ENCODE measurements around the gene SPATA2. TPM values are rescaled to one million over a fixed set of nuclear protein-coding genes. Genes with fewer than 3 reads are reported as not detected.
A peak's percentile ranks its signal among the peaks of the same experiment; 100 is the strongest.

Gene SPATA2
- total RNA-seq, 2 experiments from 2014 or later: 7.6 to 7.7 TPM

GRCh38 chr20:49909499-49910339 is 5.6 kb downstream of the SPATA2 start:
- H3K27ac Mint-ChIP-seq: peak overlapping the region; percentile 44
- ChIA-PET POLR2A (no interaction called here), CTCF (interaction anchor here (1.0 kb wide), 1 partner anchor 21 kb away, joined by 4 read pairs; no protein-coding TSS in a partner anchor)
- H3K4me3 Mint-ChIP-seq: no peak overlapping the region
- DNase-seq: no peak
- no peaks in the 10 kb centered on the region for H3K27me3 Mint-ChIP-seq (ENCODE audit: low read depth)
- peaks cover 26% of the 10 kb centered on the region for H3K36me3 Mint-ChIP-seq (ENCODE audit: low read depth)
- no peaks in the 10 kb centered on the region for H3K9me3 Mint-ChIP-seq (ENCODE audit: insufficient read depth)
- ATAC-seq: no peak
- peaks cover 17% of the 10 kb centered on the region for H3K4me1 Mint-ChIP-seq (ENCODE audit: low read depth)

- H3K27ac Mint-ChIP-seq: no peak overlapping the region
- DNase-seq: no peak
- no peak for ATAC-seq
- no peak overlapping the region for H3K4me3 Mint-ChIP-seq
- peaks cover 4% of the 10 kb centered on the region for H3K4me1 Mint-ChIP-seq (ENCODE audit: low read depth)
- no peaks in the 10 kb centered on the region for H3K27me3 Mint-ChIP-seq (ENCODE audit: low read depth)
- no peaks in the 10 kb centered on the region for H3K9me3 Mint-ChIP-seq (ENCODE audit: insufficient read depth)
- H3K36me3 Mint-ChIP-seq (ENCODE audit: low read depth): peaks cover 29% of the 10 kb centered on the region
- ChIA-PET CTCF (no interaction called here), POLR2A (no interaction called here)
Measured at GRCh38 chr20:49908258-49908565, 7.1 kb downstream of the SPATA2 start.

GRCh38 chr20:49907405-49908257 is 7.7 kb downstream of the SPATA2 start:
- ChIA-PET POLR2A (no interaction called here), CTCF (interaction anchor here (1.0 kb wide), 1 partner anchor 10 kb away, joined by 3 read pairs; no protein-coding TSS in a partner anchor)
- Mint-ChIP-seq H3K27ac (no peak overlapping the region), H3K4me3 (no peak overlapping the region), H3K9me3 (ENCODE audit: insufficient read depth) (no peaks in the 10 kb centered on the region), H3K27me3 (ENCODE audit: low read depth) (no peaks in the 10 kb centered on the region), H3K36me3 (ENCODE audit: low read depth) (peaks cover 29% of the 10 kb centered on the region), H3K4me1 (ENCODE audit: low read depth) (peaks cover 3% of the 10 kb centered on the region)
- DNase-seq: no peak
- ATAC-seq: no peak

- POLR2A ChIA-PET: no interaction called here
- DNase-seq (no peak), ATAC-seq (no peak)
- Mint-ChIP-seq H3K36me3 (ENCODE audit: low read depth) (peaks cover 29% of the 10 kb centered on the region), H3K27ac (no peak overlapping the region), H3K4me3 (no peak overlapping the region), H3K4me1 (ENCODE audit: low read depth) (no peaks in the 10 kb centered on the region), H3K27me3 (ENCODE audit: low read depth) (no peaks in the 10 kb centered on the region), H3K9me3 (ENCODE audit: insufficient read depth) (no peaks in the 10 kb centered on the region)
- CTCF ChIA-PET: interaction anchor here (1.0 to 1.3 kb wide), 2 partner anchors 9 to 61 kb away, joined by 3 read pairs; no protein-coding TSS in a partner anchor
Measured at GRCh38 chr20:49906615-49907154, 8.6 kb downstream of the SPATA2 start.

GRCh38 chr20:49906101-49906604 is 9.2 kb downstream of the SPATA2 start:
- ChIA-PET POLR2A (no interaction called here), CTCF (interaction anchor here (1.3 kb wide), 1 partner anchor 60 kb away, joined by 3 read pairs; no protein-coding TSS in a partner anchor)
- Mint-ChIP-seq H3K27me3 (ENCODE audit: low read depth) (no peaks in the 10 kb centered on the region), H3K27ac (no peak overlapping the region), H3K9me3 (ENCODE audit: insufficient read depth) (no peaks in the 10 kb centered on the region), H3K4me3 (no peak overlapping the region), H3K36me3 (ENCODE audit: low read depth) (peaks cover 29% of the 10 kb centered on the region), H3K4me1 (ENCODE audit: low read depth) (no peaks in the 10 kb centered on the region)
- no peak for DNase-seq
- no peak for ATAC-seq

GRCh38 chr20:49905415-49906091 is 9.8 kb downstream of the SPATA2 start:
- POLR2A ChIA-PET: no interaction called here
- Mint-ChIP-seq H3K36me3 (ENCODE audit: low read depth) (peaks cover 29% of the 10 kb centered on the region), H3K27me3 (ENCODE audit: low read depth) (no peaks in the 10 kb centered on the region), H3K4me1 (ENCODE audit: low read depth) (no peaks in the 10 kb centered on the region), H3K4me3 (no peak overlapping the region), H3K9me3 (ENCODE audit: insufficient read depth) (no peaks in the 10 kb centered on the region), H3K27ac (peak overlapping the region; percentile 12)
- DNase-seq: no peak
- CTCF ChIA-PET: interaction anchor here (1.3 to 2.1 kb wide), 2 partner anchors 9 to 60 kb away, joined by 3 to 8 read pairs; partner anchors contain the start of gene SPATA2
- no peak for ATAC-seq

GRCh38 chr20:49904440-49905214 is 10.7 kb downstream of the SPATA2 start:
- POLR2A ChIA-PET: interaction anchor here (0.9 kb wide), 1 partner anchor 10 kb away, joined by 3 read pairs; no protein-coding TSS in a partner anchor
- DNase-seq (no peak), ATAC-seq (no peak)
- Mint-ChIP-seq H3K27me3 (ENCODE audit: low read depth) (no peaks in the 10 kb centered on the region), H3K4me3 (no peak overlapping the region), H3K9me3 (ENCODE audit: insufficient read depth) (no peaks in the 10 kb centered on the region), H3K36me3 (ENCODE audit: low read depth) (peaks cover 27% of the 10 kb centered on the region), H3K27ac (no peak overlapping the region), H3K4me1 (ENCODE audit: low read depth) (no peaks in the 10 kb centered on the region)
- CTCF ChIA-PET: interaction anchor here (1.0 to 2.1 kb wide), 3 partner anchors 10 to 74 kb away, joined by 3 to 8 read pairs (median 5); partner anchors contain the start of gene SPATA2

- ATAC-seq (no peak), DNase-seq (no peak)
- no peak overlapping the region for H3K27ac Mint-ChIP-seq
- H3K27me3 Mint-ChIP-seq (ENCODE audit: low read depth): no peaks in the 10 kb centered on the region
- H3K4me3 Mint-ChIP-seq: no peak overlapping the region
- H3K9me3 Mint-ChIP-seq (ENCODE audit: insufficient read depth): no peaks in the 10 kb centered on the region
- peaks cover 14% of the 10 kb centered on the region for H3K36me3 Mint-ChIP-seq (ENCODE audit: low read depth)
- no peaks in the 10 kb centered on the region for H3K4me1 Mint-ChIP-seq (ENCODE audit: low read depth)
- CTCF ChIA-PET: interaction anchor here (1.1 to 1.6 kb wide), 3 partner anchors 8 to 13 kb away, joined by 3 to 4 read pairs (median 4); no protein-coding TSS in a partner anchor
- POLR2A ChIA-PET: no interaction called here
Measured at GRCh38 chr20:49901588-49901987, 13.7 kb downstream of the SPATA2 start.

GRCh38 chr20:49899541-49900383 is 15.6 kb downstream of the SPATA2 start:
- Mint-ChIP-seq H3K27me3 (ENCODE audit: low read depth) (no peaks in the 10 kb centered on the region), H3K4me1 (ENCODE audit: low read depth) (peaks cover 2% of the 10 kb centered on the region), H3K4me3 (no peak overlapping the region), H3K36me3 (ENCODE audit: low read depth) (peaks cover 2% of the 10 kb centered on the region), H3K27ac (no peak overlapping the region), H3K9me3 (ENCODE audit: insufficient read depth) (no peaks in the 10 kb centered on the region)
- ATAC-seq (no peak), DNase-seq (no peak)
- ChIA-PET POLR2A (interaction anchor here (0.8 kb wide), 1 partner anchor 13 kb away, joined by 3 read pairs; no protein-coding TSS in a partner anchor), CTCF (no interaction called here)

- Mint-ChIP-seq H3K4me3 (no peak overlapping the region), H3K4me1 (ENCODE audit: low read depth) (peaks cover 22% of the 10 kb centered on the region), H3K27ac (no peak overlapping the region), H3K36me3 (ENCODE audit: low read depth) (no peaks in the 10 kb centered on the region), H3K27me3 (ENCODE audit: low read depth) (no peaks in the 10 kb centered on the region), H3K9me3 (ENCODE audit: insufficient read depth) (no peaks in the 10 kb centered on the region)
- ATAC-seq: no peak
- ChIA-PET POLR2A (no interaction called here), CTCF (interaction anchor here (0.6 to 2.1 kb wide), 2 partner anchors 7 to 107 kb away, joined by 3 to 7 read pairs; no protein-coding TSS in a partner anchor)
- no peak for DNase-seq
Measured at GRCh38 chr20:49896204-49896603, 19.1 kb downstream of the SPATA2 start.

All from activated CD8-positive, alpha-beta T cell treated with anti-CD3 and anti-CD28 coated beads, Interleukin-2, amount 10 ng/mL, durations not matched to agents 7 days and 5 days (primary cell).